22Rv1 (cell line): Measurements from ENCODE around the gene DAB1.

Source experiments
- ZFX ChIP-seq: fragments of 450-650 bp; IDR thresholded peaks from 2 replicates; pipeline ENCODE4 v1.6.1; 2017; ENCODE audit warnings: antibody characterized with exemption, borderline replicate concordance
- TF ChIP-seq, protein P1 (sequence below): fragments of 450-650 bp; IDR thresholded peaks from 2 replicates; pipeline ENCODE4 v1.5.1; 2017; ENCODE audit warnings: mild to moderate bottlenecking

DNA sequence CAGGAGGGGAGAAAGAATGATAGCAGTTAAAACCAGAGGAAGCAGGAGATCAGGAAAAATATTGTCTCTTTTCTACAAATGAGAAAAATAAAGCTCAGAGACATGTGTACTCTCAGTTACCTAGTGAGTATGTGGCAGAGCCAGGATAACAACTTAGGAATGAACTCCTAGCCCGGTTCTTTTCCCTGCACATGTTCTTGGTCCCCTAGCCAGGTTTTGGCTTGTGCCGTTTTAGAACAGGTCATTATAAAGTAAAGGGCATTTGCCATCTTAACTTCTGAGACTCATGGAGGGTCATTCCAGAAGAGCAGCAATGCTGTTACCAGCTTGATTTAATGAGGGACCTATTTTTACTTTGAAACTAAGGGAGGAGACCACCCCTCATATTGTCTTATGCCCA lies 48.1 kb upstream of the DAB1 start:
- TF ChIP-seq, protein P1, sequence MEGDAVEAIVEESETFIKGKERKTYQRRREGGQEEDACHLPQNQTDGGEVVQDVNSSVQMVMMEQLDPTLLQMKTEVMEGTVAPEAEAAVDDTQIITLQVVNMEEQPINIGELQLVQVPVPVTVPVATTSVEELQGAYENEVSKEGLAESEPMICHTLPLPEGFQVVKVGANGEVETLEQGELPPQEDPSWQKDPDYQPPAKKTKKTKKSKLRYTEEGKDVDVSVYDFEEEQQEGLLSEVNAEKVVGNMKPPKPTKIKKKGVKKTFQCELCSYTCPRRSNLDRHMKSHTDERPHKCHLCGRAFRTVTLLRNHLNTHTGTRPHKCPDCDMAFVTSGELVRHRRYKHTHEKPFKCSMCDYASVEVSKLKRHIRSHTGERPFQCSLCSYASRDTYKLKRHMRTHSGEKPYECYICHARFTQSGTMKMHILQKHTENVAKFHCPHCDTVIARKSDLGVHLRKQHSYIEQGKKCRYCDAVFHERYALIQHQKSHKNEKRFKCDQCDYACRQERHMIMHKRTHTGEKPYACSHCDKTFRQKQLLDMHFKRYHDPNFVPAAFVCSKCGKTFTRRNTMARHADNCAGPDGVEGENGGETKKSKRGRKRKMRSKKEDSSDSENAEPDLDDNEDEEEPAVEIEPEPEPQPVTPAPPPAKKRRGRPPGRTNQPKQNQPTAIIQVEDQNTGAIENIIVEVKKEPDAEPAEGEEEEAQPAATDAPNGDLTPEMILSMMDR: no peak
- no peak for TF ChIP-seq ZFX
